Measurements from ENCODE around the gene KCP.
A peak's percentile ranks its signal among the peaks of the same experiment; 100 is the strongest.

Gene KCP

GRCh38 chr7:128839751-128840177 is 70.7 kb downstream of the KCP start:
- no peaks in the 10 kb centered on the region for H3K27me3 ChIP-seq (ENCODE audit: insufficient read depth, poor library complexity, severe bottlenecking)
- H3K36me3 ChIP-seq (ENCODE audit: low read depth), result no peaks in the 10 kb centered on the region
- no peak for DNase-seq (ENCODE audit: low spot score)
- H3K27ac ChIP-seq (ENCODE audit: poor library complexity, severe bottlenecking), result no peak overlapping the region
- no peak for ATAC-seq (ENCODE audit: low read depth)
- no peaks in the 10 kb centered on the region for H3K9me3 ChIP-seq (ENCODE audit: severe bottlenecking)
- no peak for TF ChIP-seq CTCF (IDR thresholded peaks at IDR 0.05; ENCODE audit: poor library complexity, severe bottlenecking)
- no peak overlapping the region for H3K4me3 ChIP-seq (ENCODE audit: severe bottlenecking)
- H3K4me1 ChIP-seq (ENCODE audit: insufficient read depth, poor library complexity, severe bottlenecking), result no peaks in the 10 kb centered on the region

- Histone ChIP-seq H3K27me3 (ENCODE audit: insufficient read depth, poor library complexity, severe bottlenecking) (no peaks in the 10 kb centered on the region), H3K36me3 (ENCODE audit: low read depth) (no peaks in the 10 kb centered on the region), H3K4me1 (ENCODE audit: insufficient read depth, poor library complexity, severe bottlenecking) (no peaks in the 10 kb centered on the region), H3K27ac (ENCODE audit: poor library complexity, severe bottlenecking) (no peak overlapping the region), H3K4me3 (ENCODE audit: severe bottlenecking) (no peak overlapping the region), H3K9me3 (ENCODE audit: severe bottlenecking) (no peaks in the 10 kb centered on the region)
- no peak for TF ChIP-seq CTCF (IDR thresholded peaks at IDR 0.05; ENCODE audit: poor library complexity, severe bottlenecking)
- ATAC-seq (ENCODE audit: low read depth) (no peak), DNase-seq (ENCODE audit: low spot score) (no peak)
Measured at GRCh38 chr7:128838981-128839731, 71.4 kb downstream of the KCP start.

GRCh38 chr7:128838109-128838779 is 72.3 kb downstream of the KCP start:
- H3K27ac ChIP-seq (ENCODE audit: poor library complexity, severe bottlenecking), result no peak overlapping the region
- ATAC-seq (ENCODE audit: low read depth), result no peak
- DNase-seq (ENCODE audit: low spot score), result no peak
- no peaks in the 10 kb centered on the region for H3K4me1 ChIP-seq (ENCODE audit: insufficient read depth, poor library complexity, severe bottlenecking)
- H3K9me3 ChIP-seq (ENCODE audit: severe bottlenecking), result no peaks in the 10 kb centered on the region
- no peaks in the 10 kb centered on the region for H3K27me3 ChIP-seq (ENCODE audit: insufficient read depth, poor library complexity, severe bottlenecking)
- TF ChIP-seq CTCF (IDR thresholded peaks at IDR 0.05; ENCODE audit: poor library complexity, severe bottlenecking), result no peak
- no peak overlapping the region for H3K4me3 ChIP-seq (ENCODE audit: severe bottlenecking)
- H3K36me3 ChIP-seq (ENCODE audit: low read depth), result no peaks in the 10 kb centered on the region

GRCh38 chr7:128837521-128837921 is 73.0 kb downstream of the KCP start:
- no peak for ATAC-seq (ENCODE audit: low read depth)
- H3K4me1 ChIP-seq (ENCODE audit: insufficient read depth, poor library complexity, severe bottlenecking), result no peaks in the 10 kb centered on the region
- peak; percentile 59 for DNase-seq (ENCODE audit: low spot score)
- H3K27ac ChIP-seq (ENCODE audit: poor library complexity, severe bottlenecking), result no peak overlapping the region
- no peak overlapping the region for H3K4me3 ChIP-seq (ENCODE audit: severe bottlenecking)
- TF ChIP-seq CTCF (IDR thresholded peaks at IDR 0.05; ENCODE audit: poor library complexity, severe bottlenecking), result no peak
- H3K36me3 ChIP-seq (ENCODE audit: low read depth), result no peaks in the 10 kb centered on the region
- H3K9me3 ChIP-seq (ENCODE audit: severe bottlenecking), result no peaks in the 10 kb centered on the region
- H3K27me3 ChIP-seq (ENCODE audit: insufficient read depth, poor library complexity, severe bottlenecking), result no peaks in the 10 kb centered on the region
